GM18508 (cell line): ENCODE data around the gene CHST11.
A peak's percentile ranks its signal among the peaks of the same experiment; 100 is the strongest.

ENCODE experiments used
- ATAC-seq: cut with Tn5 transposase; IDR thresholded peaks from one replicate; pipeline ENCODE4 v1.9.1; 2021; ENCODE audit warnings: moderate number of reproducible peaks; ENCODE audit not compliant: insufficient read depth, unreplicated experiment

The CHST11 gene

GRCh38 chr12:104637604-104638003 lies 180.9 kb downstream of the CHST11 start:
- ATAC-seq = no peak

GRCh38 chr12:104638218-104638850 lies 181.6 kb downstream of the CHST11 start:
- no peak for ATAC-seq

- ATAC-seq = no peak
Measured at GRCh38 chr12:104638851-104639240, 182.1 kb downstream of the CHST11 start.

- no peak for ATAC-seq
Measured at GRCh38 chr12:104640956-104641355, 184.2 kb downstream of the CHST11 start.

- peak; percentile 87 for ATAC-seq
Measured at GRCh38 chr12:104641862-104642261, 185.1 kb downstream of the CHST11 start.

- no peak for ATAC-seq
Measured at GRCh38 chr12:104643093-104643818, 186.5 kb downstream of the CHST11 start.

GRCh38 chr12:104643819-104644669 lies 187.3 kb downstream of the CHST11 start:
- no peak for ATAC-seq

GRCh38 chr12:104648756-104649155 lies 192.0 kb downstream of the CHST11 start:
- no peak for ATAC-seq

GRCh38 chr12:104649217-104649824 lies 192.6 kb downstream of the CHST11 start:
- no peak for ATAC-seq

- no peak for ATAC-seq
Measured at GRCh38 chr12:104649921-104650320, 193.2 kb downstream of the CHST11 start.

- ATAC-seq = no peak
Measured at GRCh38 chr12:104650541-104650940, 193.8 kb downstream of the CHST11 start.

- no peak for ATAC-seq
Measured at GRCh38 chr12:104651811-104652210, 195.1 kb downstream of the CHST11 start.

- ATAC-seq = no peak
Measured at GRCh38 chr12:104652358-104652757, 195.6 kb downstream of the CHST11 start.

GRCh38 chr12:104652910-104653309 lies 196.2 kb downstream of the CHST11 start:
- no peak for ATAC-seq

- ATAC-seq = no peak
Measured at GRCh38 chr12:104653730-104654664, 197.2 kb downstream of the CHST11 start.

- ATAC-seq = no peak
Measured at GRCh38 chr12:104654665-104655609, 198.2 kb downstream of the CHST11 start.

GRCh38 chr12:104656383-104656782 lies 199.6 kb downstream of the CHST11 start:
- no peak for ATAC-seq

GRCh38 chr12:104656921-104657320 lies 200.2 kb downstream of the CHST11 start:
- ATAC-seq = no peak
